UCSD-AML1 (cell line): ENCODE results near the gene ANXA5.
"Not testable (repeated sequence)": the region's sequence is repeated elsewhere in the genome, so short reads cannot be mapped to it uniquely, and the experiment has no call there.

Experiments
- DNase-seq: peaks from one replicate; lab custom pipeline; 2025; ENCODE audit not compliant: unreplicated experiment; lab: John Stamatoyannopoulos, UW

The ANXA5 gene

GRCh38 chr4:121696581-121697461, at the start of gene ANXA5:
Gene ANXA5, minus strand, starts transcription at chr4:121696980. Its CDS starts 391 bp downstream, at chr4:121696589.
- DNase-seq: peak; percentile 57

- no peak for DNase-seq
These were observed 46.0 kb upstream of the ANXA5 start for GRCh38 chr4:121742794-121743193.

GRCh38 chr4:121741751-121742150, 45.0 kb upstream of the ANXA5 start:
- no peak for DNase-seq

GRCh38 chr4:121740796-121741409, 44.1 kb upstream of the ANXA5 start:
- DNase-seq: no peak

- no peak for DNase-seq
These were observed 42.8 kb upstream of the ANXA5 start for GRCh38 chr4:121739575-121739974.

- no peak for DNase-seq
These were observed 42.2 kb upstream of the ANXA5 start for GRCh38 chr4:121738780-121739535.

- no peak for DNase-seq
These were observed 41.2 kb upstream of the ANXA5 start for GRCh38 chr4:121737846-121738554.

GRCh38 chr4:121736735-121737351, 40.1 kb upstream of the ANXA5 start:
- peak; percentile 9 for DNase-seq

- no peak for DNase-seq
These were observed 37.8 kb upstream of the ANXA5 start for GRCh38 chr4:121734571-121734970.

- DNase-seq: no peak
These were observed 37.2 kb upstream of the ANXA5 start for GRCh38 chr4:121733942-121734341.

- not testable (repeated sequence) for DNase-seq
These were observed 33.0 kb upstream of the ANXA5 start for GRCh38 chr4:121729753-121730152.

- no peak for DNase-seq
These were observed 32.0 kb upstream of the ANXA5 start for GRCh38 chr4:121728798-121729226.

- no peak for DNase-seq
These were observed 31.3 kb upstream of the ANXA5 start for GRCh38 chr4:121728066-121728465.

GRCh38 chr4:121726642-121727268, 30.0 kb upstream of the ANXA5 start:
- DNase-seq: peak; percentile 13

GRCh38 chr4:121724671-121725070, 27.9 kb upstream of the ANXA5 start:
- no peak for DNase-seq

GRCh38 chr4:121721700-121722099, 24.9 kb upstream of the ANXA5 start:
- DNase-seq: no peak

GRCh38 chr4:121720109-121720508, 23.3 kb upstream of the ANXA5 start:
- DNase-seq: no peak

GRCh38 chr4:121717680-121718237, 21.0 kb upstream of the ANXA5 start:
- no peak for DNase-seq

- no peak for DNase-seq
These were observed 17.8 kb upstream of the ANXA5 start for GRCh38 chr4:121714548-121714947.

- no peak for DNase-seq
These were observed 16.0 kb upstream of the ANXA5 start for GRCh38 chr4:121712783-121713182.
